Erythroblast (primary cell): Measurements from ENCODE around the gene MTFR1L.

Source experiments
- DNase-seq, 2 experiments: peaks; one replicate each; lab custom pipeline; 2025; lab: John Stamatoyannopoulos, UW
- GATA1 ChIP-seq: IDR thresholded peaks from 2 replicates; pipeline ENCODE4 v1.6.1; 2011; ENCODE audit warnings: low read depth, mild to moderate bottlenecking, control low read depth, low read length, moderate library complexity
- POLR2A ChIP-seq: IDR thresholded peaks from 2 replicates; pipeline ENCODE4 v1.6.1; 2011; ENCODE audit warnings: mild to moderate bottlenecking, low read length

The MTFR1L gene

GRCh38 chr1:25781130-25781433, 38.7 kb upstream of the MTFR1L start:
- DNase-seq: no peak
- TF ChIP-seq POLR2A (no peak), GATA1 (no peak)

DNA sequence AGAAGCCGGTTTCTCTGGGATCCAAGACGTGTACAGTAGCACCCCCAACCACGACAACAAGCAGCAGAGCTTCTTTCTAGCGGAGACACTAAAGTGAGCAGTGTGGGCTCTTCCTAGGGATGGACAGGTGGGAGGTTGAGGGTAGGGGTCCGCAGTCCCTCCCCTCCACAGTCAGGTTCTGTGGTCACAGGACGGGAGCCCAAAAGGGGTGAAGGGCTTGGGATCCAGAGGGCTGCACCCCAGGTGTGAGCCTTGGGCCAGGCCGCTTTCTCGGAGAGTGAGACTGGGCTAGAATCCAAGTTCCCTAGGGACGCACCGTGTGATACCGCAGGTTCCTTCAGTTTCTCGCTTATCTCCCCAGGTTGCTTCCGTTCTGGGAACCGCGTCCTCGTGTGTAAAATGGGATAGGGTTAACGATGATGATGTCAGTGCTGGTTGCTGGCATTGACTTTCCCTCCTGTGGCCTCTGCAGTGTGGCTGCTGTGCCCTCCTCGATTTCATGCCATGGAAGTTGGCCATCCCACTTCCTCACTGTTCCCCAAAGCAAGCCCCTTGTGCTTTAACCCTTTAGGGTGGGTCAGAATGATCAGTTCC, 37.0 kb upstream of the MTFR1L start:
- no peak for DNase-seq
- TF ChIP-seq GATA1: no peak
- TF ChIP-seq POLR2A: no peak

- TF ChIP-seq GATA1 (no peak), POLR2A (no peak)
- DNase-seq: no peak
Measured at GRCh38 chr1:25784575-25785051, 35.1 kb upstream of the MTFR1L start.

DNA sequence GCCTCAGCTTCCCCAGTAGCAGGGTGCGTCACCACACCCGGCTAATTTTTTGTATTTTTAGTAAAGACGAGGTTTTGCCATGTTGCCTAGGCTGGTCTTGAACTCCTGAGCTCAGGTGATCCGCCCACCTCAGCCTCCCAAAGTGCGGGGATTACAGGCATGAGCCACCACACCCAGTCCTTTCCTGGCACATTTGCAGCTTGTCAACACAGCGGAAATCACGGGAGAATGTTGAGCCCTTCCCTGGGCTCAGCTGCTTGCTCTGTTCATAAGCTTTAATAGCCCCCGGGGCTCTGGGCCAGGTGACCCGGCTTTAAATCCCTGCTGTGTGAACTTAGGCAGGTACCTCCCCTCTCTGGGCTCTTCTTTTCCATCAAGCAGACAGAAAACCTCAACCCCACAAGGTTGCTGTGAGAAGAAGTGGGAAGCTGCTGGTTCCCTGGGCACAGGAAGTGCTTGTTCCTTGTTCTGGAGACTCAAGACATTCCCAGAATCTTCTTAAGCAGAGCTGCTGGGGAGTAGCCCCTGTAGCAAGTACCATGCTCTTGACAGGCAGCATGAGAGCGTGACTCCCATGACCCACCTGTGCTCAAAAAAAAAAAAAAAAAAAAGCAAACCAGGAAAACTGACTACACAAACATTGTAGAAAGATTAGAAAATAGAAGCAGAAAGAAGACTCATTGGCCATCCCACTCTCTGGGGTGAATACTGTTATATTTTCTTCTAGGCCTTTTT, 34.3 kb upstream of the MTFR1L start:
- DNase-seq: no peak
- TF ChIP-seq POLR2A (no peak), GATA1 (no peak)

DNA sequence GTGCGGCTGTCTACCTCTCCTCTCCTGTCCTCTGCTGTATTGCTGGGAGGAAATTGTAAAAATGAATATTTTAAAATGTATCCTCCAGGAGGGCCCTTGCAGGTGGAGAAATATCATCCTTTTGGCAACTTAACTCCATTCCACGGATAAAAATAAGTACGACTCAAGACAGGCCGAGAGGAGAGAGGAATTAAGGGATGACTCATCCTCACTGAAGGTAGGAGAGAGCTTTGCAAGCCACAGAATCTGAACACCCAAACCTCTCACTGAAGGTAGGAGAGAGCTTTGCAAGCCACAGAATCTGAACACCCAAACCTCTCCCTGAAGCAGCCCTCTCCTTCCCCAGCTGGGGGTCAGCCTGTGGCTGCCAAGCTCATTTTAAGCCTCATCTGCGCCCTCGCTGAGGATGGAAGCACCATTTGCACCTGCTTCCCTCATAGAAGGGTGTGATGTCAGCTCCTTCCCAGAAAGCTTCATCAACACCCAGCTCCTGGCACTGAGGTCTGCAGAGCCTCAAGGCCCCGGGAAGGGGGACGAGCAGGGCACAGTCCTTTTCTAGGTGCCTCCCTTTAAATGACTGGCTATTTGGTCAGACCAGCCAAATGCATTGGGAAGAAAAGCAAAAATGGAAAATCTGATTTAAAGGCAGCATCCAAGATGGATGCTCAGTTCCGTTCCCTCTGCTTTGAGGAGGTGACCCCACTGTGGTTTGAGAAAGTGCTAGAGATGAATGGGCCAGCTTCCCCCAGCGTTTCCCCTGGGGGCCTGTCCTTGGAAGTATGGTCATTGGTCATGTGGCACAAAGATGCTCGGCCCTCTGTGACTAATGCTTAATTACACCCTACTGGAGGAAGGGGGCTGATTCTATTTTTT, 32.6 kb upstream of the MTFR1L start:
- TF ChIP-seq GATA1 (no peak), POLR2A (no peak)
- DNase-seq: no peak

- TF ChIP-seq POLR2A (no peak), GATA1 (no peak)
- no peak for DNase-seq
Measured at GRCh38 chr1:25787760-25788166, 32.0 kb upstream of the MTFR1L start.

DNA sequence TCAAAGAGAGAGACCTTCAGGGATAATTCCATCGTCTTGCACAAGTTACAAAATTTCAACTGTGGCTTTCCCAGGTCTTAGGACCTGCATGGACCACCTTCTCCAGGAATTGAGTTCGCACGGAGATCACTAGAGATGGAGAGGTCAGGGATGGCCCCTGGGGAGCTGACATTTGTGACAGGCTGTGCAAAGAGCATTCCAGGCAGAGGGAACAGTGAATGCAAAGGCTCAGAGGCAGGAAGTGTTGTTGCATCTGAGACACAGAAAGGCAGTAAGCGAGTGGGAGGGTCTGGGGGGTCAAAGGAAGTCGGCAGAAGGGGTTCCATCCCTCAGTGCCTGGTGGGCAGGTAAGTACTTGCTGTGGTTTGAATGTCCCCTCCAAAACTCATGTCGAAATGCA, 29.3 kb upstream of the MTFR1L start:
- TF ChIP-seq GATA1: no peak
- TF ChIP-seq POLR2A: no peak
- DNase-seq: no peak

DNA sequence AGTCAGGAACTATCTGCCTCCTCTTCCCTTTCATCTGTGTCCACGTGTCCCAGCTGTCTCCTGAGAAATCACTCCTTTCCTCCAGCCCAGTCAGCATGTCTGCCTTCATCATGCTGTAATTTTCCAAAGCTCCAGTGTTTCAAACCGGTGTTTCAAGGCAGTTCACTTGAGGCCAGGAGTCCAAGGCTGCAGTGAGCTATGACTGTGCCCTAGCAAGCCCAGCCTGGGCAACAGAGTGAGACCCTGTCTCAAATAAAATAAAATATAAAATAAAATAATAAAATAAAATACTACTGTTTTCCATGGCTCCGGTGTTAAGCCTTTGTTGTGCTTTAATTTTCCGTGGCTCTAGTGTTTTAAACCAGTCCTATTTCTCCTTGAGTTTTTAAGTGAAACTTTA, 27.6 kb upstream of the MTFR1L start:
- no peak for DNase-seq
- TF ChIP-seq POLR2A (no peak), GATA1 (no peak)

- no peak for TF ChIP-seq GATA1
- no peak for TF ChIP-seq POLR2A
- DNase-seq: no peak
Measured at GRCh38 chr1:25793585-25794170, 26.1 kb upstream of the MTFR1L start.

DNA sequence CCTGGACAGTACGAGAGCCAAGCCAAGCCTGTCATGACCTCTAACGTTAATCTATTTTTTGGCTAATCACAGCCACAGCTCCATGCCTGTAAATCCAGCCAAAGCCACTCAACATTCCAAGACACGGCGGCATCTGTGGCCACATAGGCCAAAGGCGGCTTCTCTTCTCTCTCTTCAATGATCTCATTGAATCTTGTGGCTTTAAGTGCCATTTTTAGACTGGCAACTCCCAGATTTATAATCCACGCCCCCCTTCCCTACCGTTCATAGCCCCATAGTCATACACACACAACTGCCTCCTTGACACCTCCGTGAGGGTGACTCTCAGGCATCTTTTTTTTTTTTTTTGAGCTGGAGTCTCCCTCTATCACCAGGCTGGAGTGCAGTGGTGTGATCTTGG, 25.4 kb upstream of the MTFR1L start:
- TF ChIP-seq GATA1 (no peak), POLR2A (no peak)
- DNase-seq: no peak

GRCh38 chr1:25795211-25795610, 24.5 kb upstream of the MTFR1L start:
- TF ChIP-seq POLR2A (no peak), GATA1 (no peak)
- no peak for DNase-seq

- TF ChIP-seq POLR2A: no peak
- no peak for TF ChIP-seq GATA1
- DNase-seq: no peak
Measured at GRCh38 chr1:25795946-25796810, 23.6 kb upstream of the MTFR1L start.
